ENCODE measurements around the gene ATMIN. TPM values are rescaled to one million over a fixed set of nuclear protein-coding genes. Genes with fewer than 3 reads are reported as not detected.

Gene ATMIN
- total and polyA plus RNA-seq, 2 experiments from 2014 or later = 22.0 to 60.5 TPM

GRCh38 chr16:81053761-81054160 lies 18.1 kb downstream of the ATMIN start (continued):
- TF ChIP-seq, protein P1, sequence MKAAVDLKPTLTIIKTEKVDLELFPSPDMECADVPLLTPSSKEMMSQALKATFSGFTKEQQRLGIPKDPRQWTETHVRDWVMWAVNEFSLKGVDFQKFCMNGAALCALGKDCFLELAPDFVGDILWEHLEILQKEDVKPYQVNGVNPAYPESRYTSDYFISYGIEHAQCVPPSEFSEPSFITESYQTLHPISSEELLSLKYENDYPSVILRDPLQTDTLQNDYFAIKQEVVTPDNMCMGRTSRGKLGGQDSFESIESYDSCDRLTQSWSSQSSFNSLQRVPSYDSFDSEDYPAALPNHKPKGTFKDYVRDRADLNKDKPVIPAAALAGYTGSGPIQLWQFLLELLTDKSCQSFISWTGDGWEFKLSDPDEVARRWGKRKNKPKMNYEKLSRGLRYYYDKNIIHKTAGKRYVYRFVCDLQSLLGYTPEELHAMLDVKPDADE (IDR thresholded peaks at IDR 0.05) = no peak

- DNase-seq (ENCODE audit: low spot score) = peak; percentile 37
- Mint-ChIP-seq H3K9me3 (no peaks in the 10 kb centered on the region), H3K4me3 (peak overlapping the region; percentile 2; the same call in 1 of the 3 replicates), H3K27me3 (ENCODE audit: insufficient read depth, low read depth, poor library complexity) (peaks cover 2% of the 10 kb centered on the region), H3K4me1 (peaks cover 19% of the 10 kb centered on the region), H3K36me3 (ENCODE audit: low read depth) (no peaks in the 10 kb centered on the region; the same call in 2 of the 3 replicates), H3K27ac (no peak overlapping the region; the same call in 1 of the 2 replicates)
- no peak for TF ChIP-seq EZH2 (IDR thresholded peaks at IDR 0.05; ENCODE audit: low read depth, unreplicated experiment)
- TF ChIP-seq, protein P2, sequence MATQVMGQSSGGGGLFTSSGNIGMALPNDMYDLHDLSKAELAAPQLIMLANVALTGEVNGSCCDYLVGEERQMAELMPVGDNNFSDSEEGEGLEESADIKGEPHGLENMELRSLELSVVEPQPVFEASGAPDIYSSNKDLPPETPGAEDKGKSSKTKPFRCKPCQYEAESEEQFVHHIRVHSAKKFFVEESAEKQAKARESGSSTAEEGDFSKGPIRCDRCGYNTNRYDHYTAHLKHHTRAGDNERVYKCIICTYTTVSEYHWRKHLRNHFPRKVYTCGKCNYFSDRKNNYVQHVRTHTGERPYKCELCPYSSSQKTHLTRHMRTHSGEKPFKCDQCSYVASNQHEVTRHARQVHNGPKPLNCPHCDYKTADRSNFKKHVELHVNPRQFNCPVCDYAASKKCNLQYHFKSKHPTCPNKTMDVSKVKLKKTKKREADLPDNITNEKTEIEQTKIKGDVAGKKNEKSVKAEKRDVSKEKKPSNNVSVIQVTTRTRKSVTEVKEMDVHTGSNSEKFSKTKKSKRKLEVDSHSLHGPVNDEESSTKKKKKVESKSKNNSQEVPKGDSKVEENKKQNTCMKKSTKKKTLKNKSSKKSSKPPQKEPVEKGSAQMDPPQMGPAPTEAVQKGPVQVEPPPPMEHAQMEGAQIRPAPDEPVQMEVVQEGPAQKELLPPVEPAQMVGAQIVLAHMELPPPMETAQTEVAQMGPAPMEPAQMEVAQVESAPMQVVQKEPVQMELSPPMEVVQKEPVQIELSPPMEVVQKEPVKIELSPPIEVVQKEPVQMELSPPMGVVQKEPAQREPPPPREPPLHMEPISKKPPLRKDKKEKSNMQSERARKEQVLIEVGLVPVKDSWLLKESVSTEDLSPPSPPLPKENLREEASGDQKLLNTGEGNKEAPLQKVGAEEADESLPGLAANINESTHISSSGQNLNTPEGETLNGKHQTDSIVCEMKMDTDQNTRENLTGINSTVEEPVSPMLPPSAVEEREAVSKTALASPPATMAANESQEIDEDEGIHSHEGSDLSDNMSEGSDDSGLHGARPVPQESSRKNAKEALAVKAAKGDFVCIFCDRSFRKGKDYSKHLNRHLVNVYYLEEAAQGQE (IDR thresholded peaks at IDR 0.05; ENCODE audit: unreplicated experiment) = no peak
- TF ChIP-seq ZNF331 (CRISPR knock-in tag; IDR thresholded peaks at IDR 0.05; ENCODE audit: low read depth) = no peak
- no peak for TF ChIP-seq EZH2phosphoT487 (IDR thresholded peaks at IDR 0.05; ENCODE audit: unreplicated experiment)
- TF ChIP-seq, protein P3, sequence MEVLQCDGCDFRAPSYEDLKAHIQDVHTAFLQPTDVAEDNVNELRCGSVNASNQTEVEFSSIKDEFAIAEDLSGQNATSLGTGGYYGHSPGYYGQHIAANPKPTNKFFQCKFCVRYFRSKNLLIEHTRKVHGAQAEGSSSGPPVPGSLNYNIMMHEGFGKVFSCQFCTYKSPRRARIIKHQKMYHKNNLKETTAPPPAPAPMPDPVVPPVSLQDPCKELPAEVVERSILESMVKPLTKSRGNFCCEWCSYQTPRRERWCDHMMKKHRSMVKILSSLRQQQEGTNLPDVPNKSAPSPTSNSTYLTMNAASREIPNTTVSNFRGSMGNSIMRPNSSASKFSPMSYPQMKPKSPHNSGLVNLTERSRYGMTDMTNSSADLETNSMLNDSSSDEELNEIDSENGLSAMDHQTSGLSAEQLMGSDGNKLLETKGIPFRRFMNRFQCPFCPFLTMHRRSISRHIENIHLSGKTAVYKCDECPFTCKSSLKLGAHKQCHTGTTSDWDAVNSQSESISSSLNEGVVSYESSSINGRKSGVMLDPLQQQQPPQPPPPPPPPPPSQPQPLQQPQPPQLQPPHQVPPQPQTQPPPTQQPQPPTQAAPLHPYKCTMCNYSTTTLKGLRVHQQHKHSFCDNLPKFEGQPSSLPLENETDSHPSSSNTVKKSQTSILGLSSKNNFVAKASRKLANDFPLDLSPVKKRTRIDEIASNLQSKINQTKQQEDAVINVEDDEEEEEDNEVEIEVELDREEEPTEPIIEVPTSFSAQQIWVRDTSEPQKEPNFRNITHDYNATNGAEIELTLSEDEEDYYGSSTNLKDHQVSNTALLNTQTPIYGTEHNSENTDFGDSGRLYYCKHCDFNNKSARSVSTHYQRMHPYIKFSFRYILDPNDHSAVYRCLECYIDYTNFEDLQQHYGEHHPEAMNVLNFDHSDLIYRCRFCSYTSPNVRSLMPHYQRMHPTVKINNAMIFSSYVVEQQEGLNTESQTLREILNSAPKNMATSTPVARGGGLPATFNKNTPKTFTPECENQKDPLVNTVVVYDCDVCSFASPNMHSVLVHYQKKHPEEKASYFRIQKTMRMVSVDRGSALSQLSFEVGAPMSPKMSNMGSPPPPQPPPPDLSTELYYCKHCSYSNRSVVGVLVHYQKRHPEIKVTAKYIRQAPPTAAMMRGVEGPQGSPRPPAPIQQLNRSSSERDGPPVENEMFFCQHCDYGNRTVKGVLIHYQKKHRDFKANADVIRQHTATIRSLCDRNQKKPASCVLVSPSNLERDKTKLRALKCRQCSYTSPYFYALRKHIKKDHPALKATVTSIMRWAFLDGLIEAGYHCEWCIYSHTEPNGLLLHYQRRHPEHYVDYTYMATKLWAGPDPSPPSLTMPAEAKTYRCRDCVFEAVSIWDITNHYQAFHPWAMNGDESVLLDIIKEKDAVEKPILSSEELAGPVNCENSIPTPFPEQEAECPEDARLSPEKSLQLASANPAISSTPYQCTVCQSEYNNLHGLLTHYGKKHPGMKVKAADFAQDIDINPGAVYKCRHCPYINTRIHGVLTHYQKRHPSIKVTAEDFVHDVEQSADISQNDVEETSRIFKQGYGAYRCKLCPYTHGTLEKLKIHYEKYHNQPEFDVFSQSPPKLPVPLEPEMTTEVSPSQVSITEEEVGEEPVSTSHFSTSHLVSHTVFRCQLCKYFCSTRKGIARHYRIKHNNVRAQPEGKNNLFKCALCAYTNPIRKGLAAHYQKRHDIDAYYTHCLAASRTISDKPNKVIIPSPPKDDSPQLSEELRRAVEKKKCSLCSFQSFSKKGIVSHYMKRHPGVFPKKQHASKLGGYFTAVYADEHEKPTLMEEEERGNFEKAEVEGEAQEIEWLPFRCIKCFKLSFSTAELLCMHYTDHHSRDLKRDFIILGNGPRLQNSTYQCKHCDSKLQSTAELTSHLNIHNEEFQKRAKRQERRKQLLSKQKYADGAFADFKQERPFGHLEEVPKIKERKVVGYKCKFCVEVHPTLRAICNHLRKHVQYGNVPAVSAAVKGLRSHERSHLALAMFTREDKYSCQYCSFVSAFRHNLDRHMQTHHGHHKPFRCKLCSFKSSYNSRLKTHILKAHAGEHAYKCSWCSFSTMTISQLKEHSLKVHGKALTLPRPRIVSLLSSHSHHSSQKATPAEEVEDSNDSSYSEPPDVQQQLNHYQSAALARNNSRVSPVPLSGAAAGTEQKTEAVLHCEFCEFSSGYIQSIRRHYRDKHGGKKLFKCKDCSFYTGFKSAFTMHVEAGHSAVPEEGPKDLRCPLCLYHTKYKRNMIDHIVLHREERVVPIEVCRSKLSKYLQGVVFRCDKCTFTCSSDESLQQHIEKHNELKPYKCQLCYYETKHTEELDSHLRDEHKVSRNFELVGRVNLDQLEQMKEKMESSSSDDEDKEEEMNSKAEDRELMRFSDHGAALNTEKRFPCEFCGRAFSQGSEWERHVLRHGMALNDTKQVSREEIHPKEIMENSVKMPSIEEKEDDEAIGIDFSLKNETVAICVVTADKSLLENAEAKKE (CRISPR knock-in tag; IDR thresholded peaks at IDR 0.05) = no peak
- no peak for TF ChIP-seq STAT1 (IDR thresholded peaks at IDR 0.05; ENCODE audit: unreplicated experiment)
- no peak for TF ChIP-seq NANOG (IDR thresholded peaks at IDR 0.05; ENCODE audit: borderline replicate concordance)
- TF ChIP-seq JUNB (IDR thresholded peaks at IDR 0.05; ENCODE audit: unreplicated experiment) = no peak
- no peak for TF ChIP-seq CREB1 (CRISPR knock-in tag; IDR thresholded peaks at IDR 0.05; ENCODE audit: low read depth)
- no peak for TF ChIP-seq CTCF (conservative IDR thresholded peaks at IDR 0.05; ENCODE audit: low read depth in 2 of 2)
- Histone ChIP-seq H3K79me2 (replicated peaks; ENCODE audit: insufficient read depth) (no peaks in the 10 kb centered on the region), H3K4me1 (ENCODE audit: insufficient read depth) (peaks cover 19% of the 10 kb centered on the region), H3K27ac (ENCODE audit: low read depth) (no peak overlapping the region), H2AFZ (peak overlapping the region; percentile 85), H3K36me3 (ENCODE audit: insufficient read depth) (no peaks in the 10 kb centered on the region), H3K4me3 (no peak overlapping the region), H3K9me2 (ENCODE audit: insufficient read depth) (no peaks in the 10 kb centered on the region), H3K4me2 (peak overlapping the region; percentile 66), H3K27me3 (ENCODE audit: insufficient read depth) (no peaks in the 10 kb centered on the region), H3F3A (replicated peaks; ENCODE audit: low read depth) (0 out of 2 replicates have a peak, but pooled peaks cover 3% of the 10 kb centered on the region), H4K20me1 (replicated peaks; ENCODE audit: insufficient read depth) (no peaks in the 10 kb centered on the region)
- peak; percentile 69 for ATAC-seq
These were observed 25.1 kb downstream of the ATMIN start for GRCh38 chr16:81060576-81061306.
